ENCODE measurements around the gene RLF. TPM values are rescaled to one million over a fixed set of nuclear protein-coding genes. Genes with fewer than 3 reads are reported as not detected.

Gene RLF
- total RNA-seq, 2 experiments from 2014 or later, result 20.1 to 20.9 TPM

GRCh38 chr1:40268211-40268610 lies 107.0 kb downstream of the RLF start:
- Mint-ChIP-seq H3K4me3 (no peak overlapping the region), H3K27me3 (no peaks in the 10 kb centered on the region), H3K36me3 (ENCODE audit: low read depth) (peaks cover 46% of the 10 kb centered on the region), H3K9me3 (ENCODE audit: low read depth) (no peaks in the 10 kb centered on the region), H3K4me1 (peaks cover 53% of the 10 kb centered on the region), H3K27ac (no peak overlapping the region)
- ChIA-PET CTCF (interaction anchor here (0.6 to 1.4 kb wide), 2 partner anchors 14 to 70 kb away, joined by 3 to 4 read pairs; no protein-coding TSS in a partner anchor), POLR2A (interaction anchor here (0.5 kb wide), 1 partner anchor 137 kb away, joined by 3 read pairs; no protein-coding TSS in a partner anchor)
- ATAC-seq (no peak), DNase-seq (no peak)
- intact Hi-C loops (cut with DNase I, micrococcal nuclease), result no loop called here

GRCh38 chr1:40270152-40270834 lies 109.1 kb downstream of the RLF start:
- CTCF ChIA-PET, result interaction anchor here (0.6 to 1.9 kb wide), 4 partner anchors 68 to 1470 kb away, joined by 3 to 8 read pairs (median 6); no protein-coding TSS in a partner anchor
- H3K9me3 Mint-ChIP-seq (ENCODE audit: low read depth), result no peaks in the 10 kb centered on the region
- POLR2A ChIA-PET, result interaction anchor here (0.5 to 0.7 kb wide), 2 partner anchors 12 to 119 kb away, joined by 4 read pairs; partner anchors contain the start of gene ZMPSTE24
- no peaks in the 10 kb centered on the region for H3K27me3 Mint-ChIP-seq
- intact Hi-C loops (cut with DNase I, micrococcal nuclease), result loop anchor here in 1 of 2 experiments (1.0 kb wide), 1 partner anchor 45 kb away; no protein-coding TSS in a partner anchor
- peak overlapping the region; percentile 85 for H3K27ac Mint-ChIP-seq
- peaks cover 34% of the 10 kb centered on the region for H3K4me1 Mint-ChIP-seq
- peaks cover 48% of the 10 kb centered on the region for H3K36me3 Mint-ChIP-seq (ENCODE audit: low read depth)
- no peak overlapping the region for H3K4me3 Mint-ChIP-seq
- ATAC-seq (peak; percentile 89), DNase-seq (peak; percentile 26)

GRCh38 chr1:40272653-40273213 lies 111.5 kb downstream of the RLF start:
- no peak for ATAC-seq
- Mint-ChIP-seq H3K4me1 (peaks cover 23% of the 10 kb centered on the region), H3K27ac (peak overlapping the region; percentile 12), H3K27me3 (no peaks in the 10 kb centered on the region), H3K36me3 (ENCODE audit: low read depth) (peaks cover 49% of the 10 kb centered on the region), H3K4me3 (no peak overlapping the region), H3K9me3 (ENCODE audit: low read depth) (no peaks in the 10 kb centered on the region)
- CTCF ChIA-PET, result interaction anchor here (1.0 to 1.7 kb wide), 3 partner anchors 19 to 129 kb away, joined by 3 to 6 read pairs (median 3); no protein-coding TSS in a partner anchor
- intact Hi-C loops (cut with DNase I, micrococcal nuclease), result no loop called here
- POLR2A ChIA-PET, result interaction anchor here (0.6 to 0.7 kb wide), 2 partner anchors 31 to 105 kb away, joined by 3 to 4 read pairs; no protein-coding TSS in a partner anchor
- no peak for DNase-seq

- CTCF ChIA-PET, result interaction anchor here (0.6 to 1.7 kb wide), 8 partner anchors 18 to 132 kb away, joined by 3 to 6 read pairs (median 4); no protein-coding TSS in a partner anchor
Observed at GRCh38 chr1:40273547-40274166, 112.5 kb downstream of the RLF start.

GRCh38 chr1:40274331-40274730 lies 113.1 kb downstream of the RLF start:
- H3K27me3 Mint-ChIP-seq, result no peaks in the 10 kb centered on the region
- H3K9me3 Mint-ChIP-seq (ENCODE audit: low read depth), result no peaks in the 10 kb centered on the region
- no peak overlapping the region for H3K4me3 Mint-ChIP-seq
- DNase-seq, result no peak
- peaks cover 20% of the 10 kb centered on the region for H3K4me1 Mint-ChIP-seq
- intact Hi-C loops (cut with DNase I, micrococcal nuclease), result no loop called here
- peaks cover 44% of the 10 kb centered on the region for H3K36me3 Mint-ChIP-seq (ENCODE audit: low read depth)
- no peak overlapping the region for H3K27ac Mint-ChIP-seq
- POLR2A ChIA-PET, result no interaction called here
- CTCF ChIA-PET, result interaction anchor here (0.6 to 1.7 kb wide), 5 partner anchors 53 to 130 kb away, joined by 3 to 6 read pairs (median 4); no protein-coding TSS in a partner anchor
- ATAC-seq, result no peak

More at GRCh38 chr1:40273547-40274166, 112.5 kb downstream of the RLF start:
- Mint-ChIP-seq H3K9me3 (ENCODE audit: low read depth) (no peaks in the 10 kb centered on the region), H3K27me3 (no peaks in the 10 kb centered on the region), H3K4me1 (peaks cover 20% of the 10 kb centered on the region), H3K36me3 (ENCODE audit: low read depth) (peaks cover 44% of the 10 kb centered on the region), H3K27ac (no peak overlapping the region), H3K4me3 (no peak overlapping the region)
- POLR2A ChIA-PET, result interaction anchor here (0.6 kb wide), 1 partner anchor 464 kb away, joined by 3 read pairs; no protein-coding TSS in a partner anchor
- ATAC-seq (no peak), DNase-seq (no peak)
- intact Hi-C loops (cut with DNase I, micrococcal nuclease), result no loop called here

GRCh38 chr1:40276122-40276521 lies 114.9 kb downstream of the RLF start:
- Mint-ChIP-seq H3K9me3 (ENCODE audit: low read depth) (no peaks in the 10 kb centered on the region), H3K4me1 (peaks cover 7% of the 10 kb centered on the region), H3K27ac (peak overlapping the region; percentile 15), H3K4me3 (no peak overlapping the region), H3K27me3 (no peaks in the 10 kb centered on the region), H3K36me3 (ENCODE audit: low read depth) (peaks cover 37% of the 10 kb centered on the region)
- POLR2A ChIA-PET, result no interaction called here
- DNase-seq (no peak), ATAC-seq (no peak)
- intact Hi-C loops (cut with DNase I, micrococcal nuclease), result no loop called here
- CTCF ChIA-PET, result no interaction called here

- CTCF ChIA-PET, result interaction anchor here (1.0 to 2.8 kb wide), 9 partner anchors 11 to 144 kb away, joined by 3 to 15 read pairs (median 4); no protein-coding TSS in a partner anchor
- POLR2A ChIA-PET, result interaction anchor here (0.7 to 1.4 kb wide), 2 partner anchors 17 to 119 kb away, joined by 3 to 4 read pairs; no protein-coding TSS in a partner anchor
- H3K4me1 Mint-ChIP-seq, result no peaks in the 10 kb centered on the region
- H3K27me3 Mint-ChIP-seq, result no peaks in the 10 kb centered on the region
- DNase-seq, result no peak
- no peak overlapping the region for H3K4me3 Mint-ChIP-seq
- intact Hi-C loops (cut with DNase I, micrococcal nuclease), result no loop called here
- H3K36me3 Mint-ChIP-seq (ENCODE audit: low read depth), result peaks cover 17% of the 10 kb centered on the region
- ATAC-seq, result no peak
- H3K27ac Mint-ChIP-seq, result no peak overlapping the region
- no peaks in the 10 kb centered on the region for H3K9me3 Mint-ChIP-seq (ENCODE audit: low read depth)
Observed at GRCh38 chr1:40281853-40282252, 120.7 kb downstream of the RLF start.

Other genes with a start within 250 kb of the RLF start
- 10 to 100 TPM in 1 of 2 experiments, 1 to 10 TPM in 1; 8.8 to 12.8 TPM for gene MFSD2A, start 206.2 kb upstream of the RLF start, total RNA-seq
- 100 to 1,000 TPM; 527 to 553 TPM for gene CAP1, start 120.7 kb upstream of the RLF start, total RNA-seq
- gene PPT1, start 64.1 kb upstream of the RLF start, total RNA-seq, result 10 to 100 TPM; 75.4 to 77.4 TPM
- not detected for gene TMCO2, start 86.5 kb downstream of the RLF start, total RNA-seq
- 10 to 100 TPM; 20.7 to 23.0 TPM for gene ZMPSTE24, start 96.8 kb downstream of the RLF start, total RNA-seq
- 1 to 10 TPM; 2.5 to 3.0 TPM for gene COL9A2, start 155.9 kb downstream of the RLF start, total RNA-seq
- 100 to 1,000 TPM; 241 to 258 TPM for gene SMAP2, start 212.3 kb downstream of the RLF start, total RNA-seq

All from activated CD4-positive, alpha-beta T cell treated with anti-CD3 and anti-CD28 coated beads for 36 hours (primary cell).